ENCODE measurements around the gene L3MBTL4.

Gene L3MBTL4

GRCh38 chr18:6327895-6328620 is 86.7 kb downstream of the L3MBTL4 start:
- TF ChIP-seq CTCF (IDR thresholded peaks at IDR 0.05; ENCODE audit: low read depth, low read length, missing control alignments), result no peak
- in situ Hi-C loops (cut with HindIII; ENCODE audit: low pct_ligation_motif_present, low sequenced_read_pairs), result no loop called here
- Histone ChIP-seq H3K4me3 (ENCODE audit: low read depth, low read length) (no peak overlapping the region), H3K27ac (no peak overlapping the region), H3K36me3 (replicated peaks) (no peaks in the 10 kb centered on the region), H3K27me3 (replicated peaks) (no peaks in the 10 kb centered on the region)
- DNase-seq, result no peak

- in situ Hi-C loops (cut with HindIII; ENCODE audit: low pct_ligation_motif_present, low sequenced_read_pairs), result no loop called here
- H3K36me3 ChIP-seq (replicated peaks), result no peaks in the 10 kb centered on the region
- DNase-seq, result no peak
- no peak overlapping the region for H3K4me3 ChIP-seq (ENCODE audit: low read depth, low read length)
- H3K27me3 ChIP-seq (replicated peaks), result no peaks in the 10 kb centered on the region
- H3K27ac ChIP-seq, result no peak overlapping the region
- no peak for TF ChIP-seq CTCF (IDR thresholded peaks at IDR 0.05; ENCODE audit: low read depth, low read length, missing control alignments)
Measured at GRCh38 chr18:6327485-6327884, 87.2 kb downstream of the L3MBTL4 start.

- TF ChIP-seq CTCF (IDR thresholded peaks at IDR 0.05; ENCODE audit: low read depth, low read length, missing control alignments), result no peak
- no peaks in the 10 kb centered on the region for H3K36me3 ChIP-seq (replicated peaks)
- no peak overlapping the region for H3K27ac ChIP-seq
- H3K4me3 ChIP-seq (ENCODE audit: low read depth, low read length), result no peak overlapping the region
- DNase-seq, result no peak
- in situ Hi-C loops (cut with HindIII; ENCODE audit: low pct_ligation_motif_present, low sequenced_read_pairs), result no loop called here
- H3K27me3 ChIP-seq (replicated peaks), result no peaks in the 10 kb centered on the region
Measured at GRCh38 chr18:6326566-6326965, 88.1 kb downstream of the L3MBTL4 start.

GRCh38 chr18:6323319-6323889 is 91.3 kb downstream of the L3MBTL4 start:
- no peaks in the 10 kb centered on the region for H3K27me3 ChIP-seq (replicated peaks)
- in situ Hi-C loops (cut with HindIII; ENCODE audit: low pct_ligation_motif_present, low sequenced_read_pairs), result no loop called here
- H3K27ac ChIP-seq, result no peak overlapping the region
- DNase-seq, result no peak
- no peaks in the 10 kb centered on the region for H3K36me3 ChIP-seq (replicated peaks)
- TF ChIP-seq CTCF (IDR thresholded peaks at IDR 0.05; ENCODE audit: low read depth, low read length, missing control alignments), result no peak
- no peak overlapping the region for H3K4me3 ChIP-seq (ENCODE audit: low read depth, low read length)

GRCh38 chr18:6315517-6316331 is 99.0 kb downstream of the L3MBTL4 start:
- DNase-seq, result no peak
- in situ Hi-C loops (cut with HindIII; ENCODE audit: low pct_ligation_motif_present, low sequenced_read_pairs), result no loop called here

More at GRCh38 chr18:6315517-6316331, 99.0 kb downstream of the L3MBTL4 start:
- no peak overlapping the region for H3K4me3 ChIP-seq (ENCODE audit: low read depth, low read length)
- no peak overlapping the region for H3K27ac ChIP-seq
- TF ChIP-seq CTCF (IDR thresholded peaks at IDR 0.05; ENCODE audit: low read depth, low read length, missing control alignments), result no peak
- H3K27me3 ChIP-seq (replicated peaks), result no peaks in the 10 kb centered on the region
- H3K36me3 ChIP-seq (replicated peaks), result no peaks in the 10 kb centered on the region
